Vagina (tissue), 2 donors: ENCODE data around the gene KLHDC4.

Experiments
- CTCF ChIP-seq, 3 experiments: fragments of 450-650 bp in 2 of 3; fragments of 200-600 bp in 1 of 3; sonication (generic) in 1 of 3; IDR thresholded peaks; one replicate each; pipeline ENCODE4 v1.5.1; 2017 to 2019; ENCODE audit warnings: antibody characterized with exemption in 3 of 3, mild to moderate bottlenecking in 2 of 3, moderate library complexity in 2 of 3
- POLR2A ChIP-seq, 2 donors: fragments of 450-650 bp; IDR thresholded peaks; one replicate each; pipeline ENCODE4 v1.6.1; 2017; ENCODE audit warnings: antibody characterized with exemption in 2 of 2, mild to moderate bottlenecking in 2 of 2, moderate library complexity in 2 of 2
- POLR2AphosphoS5 ChIP-seq, 2 donors: sonication (generic); formaldehyde crosslinking; IDR thresholded peaks; one replicate each; pipeline ENCODE4 v1.9.0; 2017; ENCODE audit warnings: antibody characterized with exemption in 2 of 2, mild to moderate bottlenecking in 2 of 2, low read depth in 1 of 2; ENCODE audit not compliant: insufficient read depth in 1 of 2

- TF ChIP-seq CTCF (IDR thresholded peaks at IDR 0.05): no peak
- no peak for TF ChIP-seq POLR2AphosphoS5 (IDR thresholded peaks at IDR 0.05; ENCODE audit: insufficient read depth in 1 of 2, low read depth in 1 of 2)
- no peak for TF ChIP-seq POLR2A (IDR thresholded peaks at IDR 0.05)
These were observed 74.1 kb downstream of the KLHDC4 start for GRCh38 chr16:87691686-87692079.
